Brain microvascular endothelial cell (primary cell): ENCODE results near the gene AGBL3.

Experiments used
- DNase-seq: peaks from one replicate; pipeline ENCODE4 v3.0.0-alpha.2; 2020
- H3K27ac ChIP-seq: fragments of 250-450 bp; sonication (Bioruptor Pico); 2 replicates; pipeline ENCODE4 v1.5.1; 2020; ENCODE audit warnings: mild to moderate bottlenecking, moderate library complexity
- H3K27me3 ChIP-seq: fragments of 250-450 bp; sonication (Bioruptor Pico); replicated peaks from 2 replicates; pipeline ENCODE4 v1.5.1; 2020; ENCODE audit warnings: mild to moderate bottlenecking
- H3K36me3 ChIP-seq: fragments of 250-450 bp; sonication (Bioruptor Pico); replicated peaks from 2 replicates; pipeline ENCODE4 v1.5.1; 2020; ENCODE audit warnings: mild to moderate bottlenecking
- H3K4me3 ChIP-seq: 2 replicates; pipeline ENCODE4 v1.5.1; 2011; ENCODE audit warnings: low read depth, mild to moderate bottlenecking, control low read depth, low read length, moderate library complexity
- in situ Hi-C: cut with HindIII; loops from 2 replicates; pipeline ENCODE4 v1.10.0; 2017; ENCODE audit warnings: low sequenced_read_pairs, low pct_ligation_motif_present
- TF ChIP-seq, protein P1 (sequence below): IDR thresholded peaks from 2 replicates; pipeline ENCODE4 v1.5.1; 2011; ENCODE audit warnings: low read depth, mild to moderate bottlenecking, moderate library complexity, low read length, control low read depth, inconsistent platforms; ENCODE audit errors: missing control alignments

Gene AGBL3

DNA sequence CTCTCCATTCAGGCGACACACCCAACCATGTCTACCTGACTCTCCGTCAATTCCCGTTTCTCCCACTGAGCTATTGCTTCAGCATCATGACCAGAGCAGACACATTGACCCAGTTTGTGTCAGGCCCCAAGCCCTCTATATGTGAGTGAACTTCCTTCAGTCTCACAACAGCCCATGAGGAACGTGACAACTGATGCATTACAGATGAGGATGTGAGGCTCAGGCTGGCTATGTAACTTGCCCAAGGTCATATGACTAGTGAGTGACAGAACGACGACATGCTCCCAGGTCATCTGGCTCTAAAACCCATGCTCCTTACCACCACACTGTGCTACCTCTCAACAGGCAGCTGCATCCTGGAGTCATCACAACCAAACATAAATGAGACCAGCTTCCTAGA is 165.2 kb downstream of the AGBL3 start:
- H3K4me3 ChIP-seq = no peak overlapping the region
- in situ Hi-C loops = loop anchor here (25.0 kb wide), 1 partner anchor 164 kb away; the partner anchor contains the start of gene AGBL3
- H3K27me3 ChIP-seq = no peaks in the 10 kb centered on the region
- H3K27ac ChIP-seq = no peak overlapping the region
- no peaks in the 10 kb centered on the region for H3K36me3 ChIP-seq
- TF ChIP-seq, protein P1, sequence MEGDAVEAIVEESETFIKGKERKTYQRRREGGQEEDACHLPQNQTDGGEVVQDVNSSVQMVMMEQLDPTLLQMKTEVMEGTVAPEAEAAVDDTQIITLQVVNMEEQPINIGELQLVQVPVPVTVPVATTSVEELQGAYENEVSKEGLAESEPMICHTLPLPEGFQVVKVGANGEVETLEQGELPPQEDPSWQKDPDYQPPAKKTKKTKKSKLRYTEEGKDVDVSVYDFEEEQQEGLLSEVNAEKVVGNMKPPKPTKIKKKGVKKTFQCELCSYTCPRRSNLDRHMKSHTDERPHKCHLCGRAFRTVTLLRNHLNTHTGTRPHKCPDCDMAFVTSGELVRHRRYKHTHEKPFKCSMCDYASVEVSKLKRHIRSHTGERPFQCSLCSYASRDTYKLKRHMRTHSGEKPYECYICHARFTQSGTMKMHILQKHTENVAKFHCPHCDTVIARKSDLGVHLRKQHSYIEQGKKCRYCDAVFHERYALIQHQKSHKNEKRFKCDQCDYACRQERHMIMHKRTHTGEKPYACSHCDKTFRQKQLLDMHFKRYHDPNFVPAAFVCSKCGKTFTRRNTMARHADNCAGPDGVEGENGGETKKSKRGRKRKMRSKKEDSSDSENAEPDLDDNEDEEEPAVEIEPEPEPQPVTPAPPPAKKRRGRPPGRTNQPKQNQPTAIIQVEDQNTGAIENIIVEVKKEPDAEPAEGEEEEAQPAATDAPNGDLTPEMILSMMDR = no peak
- DNase-seq = no peak

DNA sequence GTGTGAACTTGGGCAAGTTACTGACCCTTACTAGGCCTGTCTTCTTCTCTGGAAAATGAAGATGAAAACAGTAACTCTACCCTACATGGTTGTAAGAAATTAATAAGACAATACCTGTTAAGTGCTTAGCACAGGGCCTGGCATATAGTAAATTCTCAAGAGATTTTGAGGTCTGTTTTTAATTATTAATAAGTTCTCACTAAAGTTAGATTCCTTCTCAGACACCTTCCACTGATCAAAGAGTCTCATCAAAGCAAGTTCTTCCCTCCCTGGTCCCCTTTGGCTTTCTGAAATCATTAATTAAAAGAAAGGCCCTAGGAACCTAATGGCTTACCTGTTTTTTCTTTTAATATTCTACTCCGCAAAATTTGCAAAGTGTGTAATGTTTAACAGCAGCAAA is 166.1 kb downstream of the AGBL3 start:
- no peak overlapping the region for H3K27ac ChIP-seq
- no peaks in the 10 kb centered on the region for H3K27me3 ChIP-seq
- in situ Hi-C loops = loop anchor here (25.0 kb wide), 1 partner anchor 165 kb away; the partner anchor contains the start of gene AGBL3

DNA sequence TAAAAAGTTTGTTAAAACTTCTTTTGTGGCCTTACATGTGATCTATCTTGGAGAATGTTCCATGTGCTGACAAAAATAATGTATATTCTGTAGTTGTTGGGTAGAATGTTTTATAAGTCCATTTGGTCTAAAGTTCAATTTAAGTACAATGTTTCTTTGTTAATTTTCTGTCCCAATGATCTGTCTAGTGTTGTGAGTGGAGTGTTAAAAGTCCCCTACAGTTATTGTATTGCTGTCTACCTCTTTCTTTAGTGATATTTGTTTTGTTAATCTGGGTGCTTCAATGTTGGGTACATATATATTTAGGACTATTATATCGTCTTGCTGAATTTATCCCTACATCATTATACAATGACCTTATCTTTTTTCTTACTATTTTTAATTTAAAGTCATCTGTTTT is 168.4 kb downstream of the AGBL3 start:
- Histone ChIP-seq H3K27ac (no peak overlapping the region), H3K36me3 (no peaks in the 10 kb centered on the region), H3K4me3 (no peak overlapping the region), H3K27me3 (no peaks in the 10 kb centered on the region)
- no peak for DNase-seq
- in situ Hi-C loops = loop anchor here (25.0 kb wide), 1 partner anchor 167 kb away; the partner anchor contains the start of gene AGBL3
- TF ChIP-seq, protein P1 = no peak

More for the DNA sequence above, 166.1 kb downstream of the AGBL3 start:
- Histone ChIP-seq H3K4me3 (no peak overlapping the region), H3K36me3 (no peaks in the 10 kb centered on the region)
- TF ChIP-seq, protein P1 = no peak
- DNase-seq = no peak

DNA sequence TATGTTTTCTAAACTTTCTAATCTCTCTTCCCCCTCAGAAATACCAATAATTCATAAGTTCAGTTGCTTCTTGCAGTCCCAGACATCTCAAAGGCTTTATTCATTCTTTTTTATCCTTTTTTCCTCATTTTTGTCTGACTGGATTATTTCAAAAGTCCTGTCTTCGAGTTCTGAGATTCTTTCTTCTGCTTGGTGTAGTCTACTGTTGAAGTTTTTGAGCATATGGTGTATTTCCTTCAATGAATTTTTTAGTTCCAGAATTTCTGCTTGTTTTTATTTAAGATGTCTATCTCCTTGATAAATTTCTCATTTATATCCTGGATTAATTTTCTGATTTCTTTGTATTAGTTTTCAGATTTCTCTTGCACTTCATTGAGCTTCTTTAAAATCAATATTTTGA is 170.0 kb downstream of the AGBL3 start:
- in situ Hi-C loops = loop anchor here (25.0 kb wide), 1 partner anchor 169 kb away; the partner anchor contains the start of gene AGBL3
- no peak for DNase-seq
- no peak overlapping the region for H3K4me3 ChIP-seq
- H3K36me3 ChIP-seq = no peaks in the 10 kb centered on the region
- TF ChIP-seq, protein P1 = no peak
- no peak overlapping the region for H3K27ac ChIP-seq
- no peaks in the 10 kb centered on the region for H3K27me3 ChIP-seq

DNA sequence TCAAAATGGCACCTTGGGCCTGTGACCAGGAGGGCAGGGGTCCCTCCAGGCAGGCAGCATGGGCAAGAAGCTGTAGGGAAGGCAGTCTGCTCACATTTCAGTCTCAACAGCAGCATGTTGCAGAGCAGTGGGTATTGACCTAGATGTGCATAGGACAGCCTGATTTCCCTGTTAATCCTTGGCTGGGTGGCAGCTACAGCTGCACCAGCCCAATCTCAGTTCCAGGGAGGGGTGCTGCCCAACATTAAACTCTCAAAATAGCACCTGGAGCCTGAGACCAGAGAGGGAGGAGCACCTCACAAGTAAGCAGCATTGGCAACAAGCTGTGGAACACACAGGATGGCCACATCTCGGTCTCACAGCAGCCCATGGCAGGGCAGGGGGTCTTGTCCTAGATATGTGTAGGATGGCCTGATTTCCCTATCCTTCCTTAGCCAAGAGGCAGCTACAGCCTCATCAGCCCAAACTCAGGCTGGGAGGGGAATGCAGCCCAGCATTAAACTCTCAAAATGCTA is 171.9 kb downstream of the AGBL3 start:
- no peak for DNase-seq
- Histone ChIP-seq H3K36me3 (no peaks in the 10 kb centered on the region), H3K27ac (no peak overlapping the region), H3K4me3 (no peak overlapping the region), H3K27me3 (no peaks in the 10 kb centered on the region)
- TF ChIP-seq, protein P1 = no peak
- in situ Hi-C loops = loop anchor here (25.0 kb wide), 1 partner anchor 171 kb away; the partner anchor contains the start of gene AGBL3

DNA sequence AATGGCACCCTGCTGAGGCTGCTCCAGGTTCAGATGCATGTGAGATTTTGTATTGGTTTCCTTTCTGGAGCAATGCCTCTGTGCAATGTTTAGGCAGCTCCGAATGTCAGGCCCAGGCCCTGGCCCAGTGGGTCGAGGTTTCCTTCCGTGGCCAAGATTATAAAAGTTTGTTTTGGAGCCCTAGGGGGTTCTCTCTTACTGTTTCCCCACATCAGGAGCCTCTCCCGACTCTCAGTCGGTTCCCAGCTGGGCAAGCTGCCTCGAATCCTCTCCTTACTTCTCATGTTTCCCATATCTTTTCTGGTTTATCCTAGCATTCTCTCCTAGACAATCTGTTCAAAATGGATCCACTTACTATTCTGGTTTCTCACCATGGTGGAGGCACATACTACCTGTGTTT is 172.6 kb downstream of the AGBL3 start:
- H3K4me3 ChIP-seq = no peak overlapping the region
- no peaks in the 10 kb centered on the region for H3K36me3 ChIP-seq
- TF ChIP-seq, protein P1 = no peak
- H3K27me3 ChIP-seq = no peaks in the 10 kb centered on the region
- in situ Hi-C loops = loop anchor here (25.0 kb wide), 1 partner anchor 172 kb away; the partner anchor contains the start of gene AGBL3
- no peak overlapping the region for H3K27ac ChIP-seq
- DNase-seq = no peak
